Suprapubic skin (tissue), 4 donors: ENCODE data around the gene ERBB4.

Experiments
- CTCF ChIP-seq, 2 donors: fragments of 200-600 bp in 1 of 2; fragments of 450-650 bp in 1 of 2; sonication (generic) in 1 of 2; IDR thresholded peaks; one replicate each; pipeline ENCODE4 v1.5.1; 2016 to 2019; ENCODE audit warnings: antibody characterized with exemption in 2 of 2, mild to moderate bottlenecking in 1 of 2, moderate library complexity in 1 of 2
- POLR2A ChIP-seq, 2 donors: fragments of 450-650 bp; IDR thresholded peaks; one replicate each; pipeline ENCODE4 v1.6.1; 2017; ENCODE audit warnings: antibody characterized with exemption in 2 of 2, mild to moderate bottlenecking in 2 of 2, moderate library complexity in 2 of 2
- POLR2AphosphoS5 ChIP-seq, 3 donors: sonication (generic); formaldehyde crosslinking; IDR thresholded peaks; one replicate each; pipeline ENCODE4 v1.6.1; 2017; ENCODE audit warnings: antibody characterized with exemption in 3 of 3

GRCh38 chr2:211495339-211495738 lies 1043.3 kb downstream of the ERBB4 start:
- TF ChIP-seq CTCF (IDR thresholded peaks at IDR 0.05), result no peak
- TF ChIP-seq POLR2A (IDR thresholded peaks at IDR 0.05), result no peak
- no peak for TF ChIP-seq POLR2AphosphoS5 (IDR thresholded peaks at IDR 0.05)
